Upper lobe of left lung (tissue), 6 donors: ENCODE results near the gene UBE2Q2. TPM values are rescaled to one million over a fixed set of nuclear protein-coding genes. Genes with fewer than 3 reads are reported as not detected.

Source experiments
- ATAC-seq, 2 donors: fragments of 200-7000 bp; cut with Tn5 transposase; one replicate each; pipeline ENCODE4 v1.9.1; 2022; ENCODE audit warnings: mild to moderate bottlenecking in 2 of 2, moderate library complexity in 2 of 2; ENCODE audit not compliant: low FRiP score in 2 of 2
- DNase-seq, 2 donors: peaks; one replicate each; pipeline ENCODE4 v3.0.0-alpha.2; 2019 to 2020
- H3K27ac ChIP-seq, 4 donors: fragments of 200-600 bp; sonication (generic); one replicate each; pipeline ENCODE4 v1.5.1; 2016 to 2019
- H3K27me3 ChIP-seq, 4 donors: fragments of 200-600 bp; sonication (generic); one replicate each; pipeline ENCODE4 v1.5.1; 2017 to 2019
- H3K36me3 ChIP-seq, 4 donors: fragments of 200-600 bp; sonication (generic); one replicate each; pipeline ENCODE4 v1.5.1; 2016 to 2019
- H3K4me1 ChIP-seq, 4 donors: fragments of 200-600 bp; sonication (generic); one replicate each; pipeline ENCODE4 v1.5.1; 2018 to 2019
- H3K4me3 ChIP-seq, 4 donors: fragments of 200-600 bp; sonication (generic); one replicate each; pipeline ENCODE4 v1.5.1; 2017 to 2019; ENCODE audit warnings: mild to moderate bottlenecking in 2 of 4, moderate library complexity in 1 of 4
- H3K9me3 ChIP-seq, 4 donors: fragments of 200-600 bp; sonication (generic); one replicate each; pipeline ENCODE4 v1.5.1; 2018 to 2019
- CTCF ChIP-seq, 6 experiments: fragments of 450-650 bp in 4 of 6; fragments of 200-600 bp in 2 of 6; sonication (generic) in 2 of 6; IDR thresholded peaks; one replicate each; pipeline ENCODE4 v1.5.1; 2016 to 2019; ENCODE audit warnings: antibody characterized with exemption in 6 of 6
- EP300 ChIP-seq, 4 donors: sonication (generic); formaldehyde crosslinking; IDR thresholded peaks; one replicate each; pipeline ENCODE4 v1.5.1; 2017; ENCODE audit warnings: antibody characterized with exemption in 4 of 4, control low read depth in 2 of 4
- POLR2A ChIP-seq, 4 donors: fragments of 450-650 bp; IDR thresholded peaks; one replicate each; pipeline ENCODE4 v1.5.1; 2016 to 2017; ENCODE audit warnings: antibody characterized with exemption in 4 of 4, mild to moderate bottlenecking in 2 of 4
- POLR2AphosphoS5 ChIP-seq, 2 donors: sonication (generic); formaldehyde crosslinking; IDR thresholded peaks; one replicate each; pipeline ENCODE4 v1.5.1; 2017; ENCODE audit warnings: antibody characterized with exemption in 2 of 2
- WGBS, 2 donors: methylation state at CpG; one replicate each; pipeline ENCODE4 v1.1.5; 2017 to 2018; 5-methylcytosine and 5-hydroxymethylcytosine counted together
- total RNA-seq, 6 donors: library from RNA; depleted of rRNA in 4 of 6; stranded (reverse); fragments of >200 nt in 4 of 6; gene quantifications; one replicate each; pipeline versions ENCODE4 v1.1.0 to v1.2.1, GENCODE V29; 2016 to 2021
- donor health status: DM: no; HTN: no; CAD: no; lungs with moderate emphysema.
- donor health status: DM: no; HTN: yes; CAD: no; lungs with severe emphysema.

The UBE2Q2 gene
- total RNA-seq, 6 donors from 2014 or later = 16.5 to 37.7 (median 29.3) TPM

- Histone ChIP-seq H3K4me1 (peaks cover 9 to 28% (median 10%) of the 10 kb centered on the region in 4 donors), H3K9me3 (no peaks in the 10 kb centered on the region), H3K4me3 (no peak overlapping the region), H3K27ac (no peak overlapping the region), H3K36me3 (peaks cover 0 to 43% (median 4%) of the 10 kb centered on the region in 4 donors), H3K27me3 (no peaks in the 10 kb centered on the region)
- ATAC-seq (no peak), DNase-seq (no peak)
- WGBS, 2 donors = 96 to 100% methylated on average over 1 of the region's 1 CpG
- TF ChIP-seq POLR2AphosphoS5 (IDR thresholded peaks at IDR 0.05) = no peak
- no peak for TF ChIP-seq EP300 (IDR thresholded peaks at IDR 0.05)
- TF ChIP-seq POLR2A (IDR thresholded peaks at IDR 0.05) = no peak
- no peak for TF ChIP-seq CTCF (IDR thresholded peaks at IDR 0.05)
Measured at GRCh38 chr15:75920079-75920478, 76.8 kb downstream of the UBE2Q2 start.

- Histone ChIP-seq H3K4me1 (peaks cover 13 to 39% (median 17%) of the 10 kb centered on the region in 4 donors), H3K9me3 (no peaks in the 10 kb centered on the region), H3K4me3 (no peak overlapping the region), H3K36me3 (peaks cover 0 to 31% (median 4%) of the 10 kb centered on the region in 4 donors), H3K27me3 (no peaks in the 10 kb centered on the region), H3K27ac (peak overlapping the region in 3 of 4 donors; percentile 11 to 55 (median 18))
- peak in 1 of 2 donors; percentile 53 for DNase-seq
- peak; percentile 50 to 62 for ATAC-seq
- TF ChIP-seq POLR2AphosphoS5 (IDR thresholded peaks at IDR 0.05) (peak in 1 of 2 donors; percentile 51), CTCF (IDR thresholded peaks at IDR 0.05) (peak in 3 of 6 experiments; percentile 6 to 53 (median 15)), EP300 (IDR thresholded peaks at IDR 0.05) (no peak), POLR2A (IDR thresholded peaks at IDR 0.05) (no peak)
- 75 to 76% methylated on average over 9 of the region's 9 CpGs for WGBS, 2 donors
Measured at GRCh38 chr15:75921732-75922703, 78.8 kb downstream of the UBE2Q2 start.

GRCh38 chr15:75923756-75924155 lies 80.5 kb downstream of the UBE2Q2 start:
- DNase-seq (no peak), ATAC-seq (no peak)
- Histone ChIP-seq H3K27ac (no peak overlapping the region), H3K4me3 (no peak overlapping the region), H3K9me3 (no peaks in the 10 kb centered on the region), H3K27me3 (no peaks in the 10 kb centered on the region), H3K4me1 (peaks cover 13 to 39% (median 17%) of the 10 kb centered on the region in 4 donors), H3K36me3 (peaks cover 0 to 15% (median under 1%) of the 10 kb centered on the region in 4 donors)
- TF ChIP-seq CTCF (IDR thresholded peaks at IDR 0.05) = no peak
- TF ChIP-seq POLR2AphosphoS5 (IDR thresholded peaks at IDR 0.05) = no peak
- no peak for TF ChIP-seq EP300 (IDR thresholded peaks at IDR 0.05)
- TF ChIP-seq POLR2A (IDR thresholded peaks at IDR 0.05) = no peak
- whole genome bisulfite sequencing, 2 donors = 92 to 95% methylated on average over 4 of the region's 4 CpGs

DNA sequence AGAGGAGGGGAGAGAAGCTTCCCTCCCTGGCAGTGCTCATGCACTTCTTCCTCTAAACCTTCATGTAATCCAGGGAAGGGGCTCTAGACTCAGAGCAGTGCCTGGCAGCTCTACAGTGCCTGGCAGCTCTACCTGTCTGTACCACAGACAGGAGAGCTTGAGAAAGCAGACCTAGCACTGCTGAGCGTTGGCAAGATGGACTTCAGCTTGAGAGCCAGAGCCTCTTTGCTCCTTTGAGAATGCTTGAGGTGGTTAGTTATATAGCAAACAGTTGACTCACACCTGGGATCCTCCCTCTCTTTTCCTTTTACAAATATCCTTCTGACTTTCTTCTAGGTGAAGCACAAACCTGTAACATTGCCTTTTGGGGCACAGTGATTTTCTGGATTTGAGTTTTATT lies 81.3 kb downstream of the UBE2Q2 start:
- Histone ChIP-seq H3K9me3 (no peaks in the 10 kb centered on the region), H3K36me3 (peaks cover 0 to 9% (median 0%) of the 10 kb centered on the region in 4 donors), H3K4me1 (peaks cover 16 to 39% (median 18%) of the 10 kb centered on the region in 4 donors), H3K27me3 (no peaks in the 10 kb centered on the region), H3K4me3 (no peak overlapping the region), H3K27ac (peak overlapping the region in 2 of 4 donors; percentile 8 to 19)
- ATAC-seq = peak in 1 of 2 donors; percentile 80
- WGBS, 2 donors = 67 to 73% methylated on average over 1 of the region's 1 CpG
- TF ChIP-seq POLR2AphosphoS5 (IDR thresholded peaks at IDR 0.05) = no peak
- TF ChIP-seq EP300 (IDR thresholded peaks at IDR 0.05) = no peak
- TF ChIP-seq CTCF (IDR thresholded peaks at IDR 0.05) = no peak
- no peak for TF ChIP-seq POLR2A (IDR thresholded peaks at IDR 0.05)
- DNase-seq = peak in 1 of 2 donors; percentile 76
